Left lung (tissue), 10 donors: ENCODE data around the gene ADCY2. TPM values are rescaled to one million over a fixed set of nuclear protein-coding genes. Genes with fewer than 3 reads are reported as not detected.

Experiments used
- ATAC-seq: fragments of 200-7000 bp; cut with Tn5 transposase; one replicate; pipeline ENCODE4 v1.9.1; 2020; ENCODE audit warnings: moderate library complexity
- DNase-seq, 4 donors: peaks; one replicate each; pipeline ENCODE4 v3.0.0-alpha.2; 2013 to 2020
- H3K27ac ChIP-seq, 2 donors: fragments of 200-600 bp; sonication (generic) in 1 of 2; one replicate each; pipeline versions ENCODE4 v1.5.0 to v1.8.0; 2020 to 2021
- H3K27me3 ChIP-seq, 2 donors: fragments of 200-600 bp; sonication (generic) in 1 of 2; one replicate each; pipeline versions ENCODE4 v1.5.0 to v1.8.0; 2020 to 2021
- H3K36me3 ChIP-seq, 2 donors: fragments of 200-600 bp; sonication (generic) in 1 of 2; one replicate each; pipeline versions ENCODE4 v1.5.0 to v1.8.0; 2020 to 2021
- H3K4me1 ChIP-seq, 2 donors: fragments of 200-600 bp; one replicate each; pipeline ENCODE4 v1.8.0; 2021
- H3K4me3 ChIP-seq, 2 donors: fragments of 200-600 bp; sonication (generic) in 1 of 2; one replicate each; pipeline versions ENCODE4 v1.5.0 to v1.8.0; 2020 to 2021; ENCODE audit warnings: mild to moderate bottlenecking in 1 of 2
- H3K9me3 ChIP-seq, 2 donors: fragments of 200-600 bp; sonication (generic) in 1 of 2; one replicate each; pipeline versions ENCODE4 v1.5.0 to v1.8.0; 2020 to 2021
- CTCF ChIP-seq, 2 donors: fragments of 200-600 bp; sonication (generic) in 1 of 2; IDR thresholded peaks; one replicate each; pipeline versions ENCODE4 v1.5.0 to v1.8.0; 2021; ENCODE audit warnings: antibody characterized with exemption in 2 of 2
- intact Hi-C, 2 donors: fragments of 100-400 bp; cut with DNase I; formaldehyde crosslinking; loops; one replicate each; pipeline versions ENCODE4 v1.11.2 to v1.14.2; 2022
- polyA plus RNA-seq, 6 donors: library from polyadenylated mRNA; unstranded; fragments of 120-200 nt; gene quantifications; one replicate each; pipeline ENCODE4 v1.2.1, GENCODE V29; 2013; ENCODE audit not compliant: insufficient read length in 6 of 6
- total RNA-seq, 2 donors: library from RNA; stranded (reverse); fragmentation: NEBNext Ultra II Directional; extraction: Animal tissue kit (Norgen Biotek cat#: 25700); gene quantifications; one replicate each; pipeline ENCODE4 v1.2.1, GENCODE V29; 2021
- donor health status: DM: no; HTN: yes; CAD: no.
- donor health status: DM: no; HTN: no; CAD: no.

ADCY2 gene
- total and polyA plus RNA-seq, 8 donors, result 0.34 to 14.0 (median 9.6) TPM

- no peak overlapping the region for H3K27ac ChIP-seq
Observed at GRCh38 chr5:7493622-7494021, 97.7 kb downstream of the ADCY2 start.

GRCh38 chr5:7494481-7495130 is 98.7 kb downstream of the ADCY2 start:
- intact Hi-C loops, result no loop called here
- TF ChIP-seq CTCF (IDR thresholded peaks at IDR 0.05), result no peak
- ATAC-seq (no peak), DNase-seq (no peak)
- Histone ChIP-seq H3K4me3 (no peak overlapping the region), H3K27me3 (peaks cover 0 to 18% of the 10 kb centered on the region in 2 donors), H3K36me3 (no peaks in the 10 kb centered on the region), H3K27ac (no peak overlapping the region), H3K9me3 (no peaks in the 10 kb centered on the region), H3K4me1 (no peaks in the 10 kb centered on the region)

More at GRCh38 chr5:7493622-7494021, 97.7 kb downstream of the ADCY2 start:
- ATAC-seq, result no peak
- Histone ChIP-seq H3K4me1 (no peaks in the 10 kb centered on the region), H3K9me3 (no peaks in the 10 kb centered on the region), H3K27me3 (peaks cover 0 to 14% of the 10 kb centered on the region in 2 donors), H3K4me3 (no peak overlapping the region), H3K36me3 (no peaks in the 10 kb centered on the region)
- TF ChIP-seq CTCF (IDR thresholded peaks at IDR 0.05), result no peak
- no peak for DNase-seq
- intact Hi-C loops, result no loop called here

GRCh38 chr5:7495131-7495517 is 99.2 kb downstream of the ADCY2 start:
- H3K9me3 ChIP-seq, result no peaks in the 10 kb centered on the region
- H3K4me1 ChIP-seq, result no peaks in the 10 kb centered on the region
- ATAC-seq (no peak), DNase-seq (no peak)
- H3K27ac ChIP-seq, result no peak overlapping the region
- intact Hi-C loops, result no loop called here
- peaks cover 0 to 18% of the 10 kb centered on the region in 2 donors for H3K27me3 ChIP-seq
- H3K36me3 ChIP-seq, result no peaks in the 10 kb centered on the region
- no peak for TF ChIP-seq CTCF (IDR thresholded peaks at IDR 0.05)
- H3K4me3 ChIP-seq, result no peak overlapping the region

GRCh38 chr5:7500256-7500655 is 104.3 kb downstream of the ADCY2 start:
- intact Hi-C loops, result no loop called here
- ATAC-seq (no peak), DNase-seq (no peak)
- H3K27ac ChIP-seq, result no peak overlapping the region
- peaks cover 0 to 8% of the 10 kb centered on the region in 2 donors for H3K27me3 ChIP-seq
- no peak for TF ChIP-seq CTCF (IDR thresholded peaks at IDR 0.05)
- H3K4me1 ChIP-seq, result no peaks in the 10 kb centered on the region
- H3K9me3 ChIP-seq, result no peaks in the 10 kb centered on the region
- H3K4me3 ChIP-seq, result no peak overlapping the region
- H3K36me3 ChIP-seq, result no peaks in the 10 kb centered on the region

GRCh38 chr5:7501061-7501460 is 105.1 kb downstream of the ADCY2 start:
- Histone ChIP-seq H3K36me3 (no peaks in the 10 kb centered on the region), H3K27ac (no peak overlapping the region), H3K27me3 (peaks cover 0 to 8% of the 10 kb centered on the region in 2 donors), H3K4me3 (no peak overlapping the region), H3K4me1 (no peaks in the 10 kb centered on the region), H3K9me3 (no peaks in the 10 kb centered on the region)
- intact Hi-C loops, result no loop called here
- peak in 2 of 4 donors; percentile 22 to 41 for DNase-seq
- ATAC-seq, result no peak
- TF ChIP-seq CTCF (IDR thresholded peaks at IDR 0.05), result no peak
